H9 (cell line): ENCODE data around the gene FBXW4. TPM values are rescaled to one million over a fixed set of nuclear protein-coding genes. Genes with fewer than 3 reads are reported as not detected.

ENCODE experiments used
- DNase-seq: peaks from one replicate; pipeline ENCODE4 v3.0.0-alpha.2; 2017
- H2AFZ ChIP-seq: one replicate; pipeline ENCODE4 v1.6.1; 2013; ENCODE audit warnings: mild to moderate bottlenecking, low read length, control low read depth, moderate library complexity
- H2AK5ac ChIP-seq: 2 replicates; pipeline ENCODE4 v1.6.1; 2013; ENCODE audit warnings: low read length, control low read depth, mixed read lengths; ENCODE audit not compliant: insufficient read length
- H2BK120ac ChIP-seq: one replicate; pipeline ENCODE4 v1.6.1; 2013; ENCODE audit warnings: low read depth, mild to moderate bottlenecking, low read length, control low read depth, inconsistent platforms; ENCODE audit not compliant: poor library complexity, severe bottlenecking
- H2BK12ac ChIP-seq: 2 replicates; pipeline ENCODE4 v1.6.1; 2013; ENCODE audit warnings: low read length, control low read depth, mixed read lengths, low read depth; ENCODE audit not compliant: insufficient read length
- H2BK15ac ChIP-seq: 2 replicates; pipeline ENCODE4 v1.6.1; 2013; ENCODE audit warnings: low read depth, low read length, control low read depth
- H2BK20ac ChIP-seq: one replicate; pipeline ENCODE4 v1.6.1; 2013; ENCODE audit warnings: low read depth, mild to moderate bottlenecking, low read length, control low read depth, inconsistent platforms; ENCODE audit not compliant: poor library complexity, severe bottlenecking
- H2BK5ac ChIP-seq: 2 replicates; pipeline ENCODE4 v1.6.1; 2013; ENCODE audit warnings: low read length, control low read depth, mixed read lengths; ENCODE audit not compliant: insufficient read length
- H3K14ac ChIP-seq: 2 replicates; pipeline ENCODE4 v1.6.1; 2013; ENCODE audit warnings: low read length, control low read depth; ENCODE audit not compliant: insufficient read depth
- H3K18ac ChIP-seq: 2 replicates; pipeline ENCODE4 v1.6.1; 2013; ENCODE audit warnings: low read depth, mild to moderate bottlenecking, mixed read lengths, low read length, control low read depth; ENCODE audit not compliant: insufficient read length
- H3K23ac ChIP-seq: 2 replicates; pipeline ENCODE4 v1.6.1; 2013; ENCODE audit warnings: low read length, control low read depth, mixed read lengths, low read depth; ENCODE audit not compliant: insufficient read length
- H3K23me2 ChIP-seq: 2 replicates; pipeline ENCODE4 v1.6.1; 2013; ENCODE audit warnings: low read depth, mild to moderate bottlenecking, mixed read lengths, low read length, control low read depth; ENCODE audit not compliant: insufficient read length, poor library complexity, severe bottlenecking
- H3K27ac ChIP-seq: 2 replicates; pipeline ENCODE4 v1.5.1; 2013; ENCODE audit warnings: low read length, control low read depth, mixed read lengths, low read depth; ENCODE audit not compliant: insufficient read length
- H3K27me3 ChIP-seq: 2 replicates; pipeline ENCODE4 v1.6.1; 2013; ENCODE audit warnings: low read length, control low read depth, inconsistent platforms; ENCODE audit not compliant: insufficient read depth
- H3K4ac ChIP-seq: 2 replicates; pipeline ENCODE4 v1.6.1; 2013; ENCODE audit warnings: low read depth, mild to moderate bottlenecking, control low read depth, inconsistent platforms, low read length, moderate library complexity
- H3K4me1 ChIP-seq: 2 replicates; pipeline ENCODE4 v1.6.1; 2013; ENCODE audit warnings: low read length, control low read depth, inconsistent platforms; ENCODE audit not compliant: insufficient read depth
- H3K4me2 ChIP-seq: 2 replicates; pipeline ENCODE4 v1.6.1; 2013; ENCODE audit warnings: low read length, control low read depth, mixed read lengths; ENCODE audit not compliant: insufficient read length, insufficient read depth
- H3K56ac ChIP-seq: 2 replicates; pipeline ENCODE4 v1.6.1; 2013; ENCODE audit warnings: low read depth, mild to moderate bottlenecking, mixed read lengths, low read length, control low read depth; ENCODE audit not compliant: insufficient read length
- H3K79me1 ChIP-seq: 2 replicates; pipeline ENCODE4 v1.6.1; 2013; ENCODE audit warnings: low read depth, mild to moderate bottlenecking, moderate library complexity, low read length, control low read depth, inconsistent platforms; ENCODE audit not compliant: insufficient read depth, poor library complexity, severe bottlenecking
- H3K79me2 ChIP-seq: 2 replicates; pipeline ENCODE4 v1.6.1; 2013; ENCODE audit warnings: low read length, control low read depth, inconsistent platforms; ENCODE audit not compliant: insufficient read depth
- H3K9ac ChIP-seq: 2 replicates; pipeline ENCODE4 v1.6.1; 2013; ENCODE audit warnings: low read length, control low read depth, mixed read lengths; ENCODE audit not compliant: insufficient read length; ENCODE audit errors: extremely low read depth
- H3K9me3 ChIP-seq: one replicate; pipeline ENCODE4 v1.6.1; 2013; ENCODE audit warnings: low read depth, low read length, inconsistent platforms; ENCODE audit not compliant: control insufficient read depth
- H3T11ph ChIP-seq: one replicate; pipeline ENCODE4 v1.6.1; 2013; ENCODE audit warnings: mild to moderate bottlenecking, low read length, control low read depth, inconsistent platforms
- H4K20me1 ChIP-seq: one replicate; pipeline ENCODE4 v1.6.1; 2013; ENCODE audit not compliant: control insufficient read depth, insufficient read length, insufficient read depth
- H4K5ac ChIP-seq: 2 replicates; pipeline ENCODE4 v1.6.1; 2013; ENCODE audit warnings: low read depth, mild to moderate bottlenecking, mixed read lengths, low read length, control low read depth; ENCODE audit not compliant: insufficient read length
- H4K8ac ChIP-seq: replicated peaks from 2 replicates; pipeline ENCODE4 v1.6.1; 2013; ENCODE audit warnings: low read length, control low read depth, mixed read lengths, low read depth; ENCODE audit not compliant: insufficient read length
- H4K91ac ChIP-seq: 2 replicates; pipeline ENCODE4 v1.6.1; 2013; ENCODE audit warnings: low read depth, mild to moderate bottlenecking, moderate library complexity, mixed read lengths, low read length, control low read depth; ENCODE audit not compliant: insufficient read length
- H3K27ac Mint-ChIP-seq, 3 experiments: 2 replicates in 2 of 3; 3 replicates in 1 of 3; pipeline ENCODE4 v1.8.0; 2020 to 2021; ENCODE audit warnings: mixed read lengths in 3 of 3, mild to moderate bottlenecking in 1 of 3, moderate library complexity in 1 of 3
- H3K27me3 Mint-ChIP-seq: 2 replicates; pipeline ENCODE4 v1.8.0; 2021; ENCODE audit warnings: low read depth, mild to moderate bottlenecking, moderate library complexity, mixed read lengths
- H3K36me3 Mint-ChIP-seq, 3 experiments: 2 replicates in 2 of 3; 3 replicates in 1 of 3; pipeline ENCODE4 v1.8.0; 2020 to 2021; ENCODE audit warnings: low read depth in 3 of 3, mixed read lengths in 3 of 3; ENCODE audit not compliant: insufficient read depth in 1 of 3
- H3K4me1 Mint-ChIP-seq, 2 experiments: 2 replicates each; pipeline ENCODE4 v1.8.0; 2020; ENCODE audit warnings: mixed read lengths in 2 of 2
- H3K4me3 Mint-ChIP-seq, 2 experiments: 2 replicates in 1 of 2; 3 replicates in 1 of 2; pipeline ENCODE4 v1.8.0; 2020 to 2021; ENCODE audit warnings: mild to moderate bottlenecking in 2 of 2, mixed read lengths in 2 of 2, moderate library complexity in 1 of 2
- H3K9me3 Mint-ChIP-seq, 2 experiments: 2 replicates in 1 of 2; 3 replicates in 1 of 2; pipeline ENCODE4 v1.8.0; 2020; ENCODE audit warnings: mild to moderate bottlenecking in 2 of 2, mixed read lengths in 2 of 2, moderate library complexity in 1 of 2
- WGBS: extraction: QIAGEN DNeasy Blood & Tissue Kit; methylation state at CpG from one replicate; pipeline ENCODE4 v1.1.7; 2013; ENCODE audit warnings: missing lambda C conversion rate, low lambda C conversion rate, mixed read lengths; ENCODE audit not compliant: insufficient read length; ENCODE audit errors: extremely low coverage; 5-methylcytosine and 5-hydroxymethylcytosine counted together
- total RNA-seq: library from RNA; stranded (reverse); gene quantifications from 2 replicates; pipeline ENCODE4 v1.2.1, GENCODE V29; 2021
- TF ChIP-seq, protein P1 (sequence below): fragments of 200-600 bp; sonication (generic); conservative IDR thresholded peaks from 3 replicates; pipeline ENCODE4 v1.8.0; 2021; ENCODE audit warnings: antibody characterized with exemption, mild to moderate bottlenecking

FBXW4 gene
- total RNA-seq, 1 experiment from 2014 or later, result 41.6 TPM

DNA sequence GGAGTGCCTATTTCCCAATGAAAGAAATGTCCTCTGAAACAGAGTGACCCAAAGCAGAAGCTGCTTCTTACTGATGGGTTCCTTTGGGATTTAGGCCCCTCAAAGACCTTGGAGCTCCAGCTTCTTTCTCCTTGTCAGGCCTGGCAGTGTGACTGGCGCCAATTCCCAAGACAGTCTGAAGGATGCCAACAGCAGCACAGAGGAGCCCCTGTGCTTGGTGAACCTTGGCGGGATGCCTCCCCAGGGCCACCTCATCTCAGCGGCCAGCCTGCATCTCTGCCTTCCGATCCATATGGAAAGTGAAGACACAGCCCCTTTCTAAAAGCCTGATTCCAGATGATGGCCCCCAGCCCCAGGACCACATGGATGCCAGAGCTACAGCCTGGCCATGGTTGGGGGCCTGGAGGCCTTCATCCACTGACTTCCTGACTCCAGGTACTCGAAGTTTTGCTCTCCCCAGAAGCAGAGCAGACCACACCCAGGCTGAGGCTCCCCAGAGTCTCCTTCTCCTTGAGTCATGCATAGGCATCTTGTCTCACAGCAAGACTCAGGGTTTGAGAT, 45.4 kb downstream of the FBXW4 start:
- no peak for DNase-seq
- no peak overlapping the region for H2BK15ac ChIP-seq
- H3T11ph ChIP-seq, result no peak overlapping the region
- WGBS, result no CpG with 5 or more reads among the region's 5 CpGs
- H3K23ac ChIP-seq, result no peak overlapping the region
- no peak overlapping the region for H3K9ac ChIP-seq
- H3K18ac ChIP-seq, result no peak overlapping the region
- no peak overlapping the region for H2AFZ ChIP-seq
- no peak overlapping the region for H2AK5ac ChIP-seq
- peaks cover 7% of the 10 kb centered on the region; the same call in 1 of the 2 replicates for H3K4me1 ChIP-seq
- H4K8ac ChIP-seq, result no peak overlapping the region
- no peak overlapping the region for H4K91ac ChIP-seq
- no peak overlapping the region for H3K4me2 ChIP-seq
- H4K5ac ChIP-seq, result no peak overlapping the region
- Mint-ChIP-seq H3K36me3 (peaks cover 1 to 19% (median 4%) of the 10 kb centered on the region in 3 experiments; a peak in 5 of 7 replicates), H3K4me3 (no peak overlapping the region), H3K9me3 (no peaks in the 10 kb centered on the region), H3K4me1 (peaks cover 31 to 32% of the 10 kb centered on the region in 2 experiments), H3K27me3 (no peaks in the 10 kb centered on the region), H3K27ac (0 out of 7 replicates have a peak overlapping the region, but pooled peaks of 1 of the 3 experiments have one; percentile 92)
- H2BK12ac ChIP-seq, result no peak overlapping the region
- H3K27me3 ChIP-seq, result no peaks in the 10 kb centered on the region
- H3K23me2 ChIP-seq, result no peaks in the 10 kb centered on the region
- TF ChIP-seq, protein P1, sequence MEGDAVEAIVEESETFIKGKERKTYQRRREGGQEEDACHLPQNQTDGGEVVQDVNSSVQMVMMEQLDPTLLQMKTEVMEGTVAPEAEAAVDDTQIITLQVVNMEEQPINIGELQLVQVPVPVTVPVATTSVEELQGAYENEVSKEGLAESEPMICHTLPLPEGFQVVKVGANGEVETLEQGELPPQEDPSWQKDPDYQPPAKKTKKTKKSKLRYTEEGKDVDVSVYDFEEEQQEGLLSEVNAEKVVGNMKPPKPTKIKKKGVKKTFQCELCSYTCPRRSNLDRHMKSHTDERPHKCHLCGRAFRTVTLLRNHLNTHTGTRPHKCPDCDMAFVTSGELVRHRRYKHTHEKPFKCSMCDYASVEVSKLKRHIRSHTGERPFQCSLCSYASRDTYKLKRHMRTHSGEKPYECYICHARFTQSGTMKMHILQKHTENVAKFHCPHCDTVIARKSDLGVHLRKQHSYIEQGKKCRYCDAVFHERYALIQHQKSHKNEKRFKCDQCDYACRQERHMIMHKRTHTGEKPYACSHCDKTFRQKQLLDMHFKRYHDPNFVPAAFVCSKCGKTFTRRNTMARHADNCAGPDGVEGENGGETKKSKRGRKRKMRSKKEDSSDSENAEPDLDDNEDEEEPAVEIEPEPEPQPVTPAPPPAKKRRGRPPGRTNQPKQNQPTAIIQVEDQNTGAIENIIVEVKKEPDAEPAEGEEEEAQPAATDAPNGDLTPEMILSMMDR, result no peak
- no peak overlapping the region for H2BK5ac ChIP-seq
- H4K20me1 ChIP-seq, result no peaks in the 10 kb centered on the region
- H3K4ac ChIP-seq, result no peak overlapping the region
- H3K9me3 ChIP-seq, result no peaks in the 10 kb centered on the region
- H2BK20ac ChIP-seq, result no peak overlapping the region
- no peaks in the 10 kb centered on the region for H3K79me2 ChIP-seq
- no peak overlapping the region for H3K56ac ChIP-seq
- H2BK120ac ChIP-seq, result no peak overlapping the region
- H3K79me1 ChIP-seq, result no peaks in the 10 kb centered on the region
- no peak overlapping the region; the same call in 1 of the 2 replicates for H3K14ac ChIP-seq
- no peak overlapping the region for H3K27ac ChIP-seq
